HepG2 (cell line): ENCODE measurements around the gene AUTS2. TPM values are rescaled to one million over a fixed set of nuclear protein-coding genes. Genes with fewer than 3 reads are reported as not detected.

ENCODE experiments used
- ATAC-seq: fragments of 200-7000 bp; cut with Tn5 transposase; 3 replicates; pipeline ENCODE4 v1.9.1; 2020; ENCODE audit warnings: mild to moderate bottlenecking, moderate library complexity
- BruUV-seq: library from RNA; stranded (reverse); fragments of 400-500 nt; replicated peaks from 2 replicates; lab custom pipeline; 2021; lab: Mats Ljungman, UMichigan
- CTCF ChIA-PET: fragments of 300-600 bp; formaldehyde crosslinking; extraction: SDS; loops from one replicate; lab custom pipeline; 2021; ENCODE audit warnings: low total read pairs, inconsistent platforms, low intra/inter-chr PET ratio; lab: Yijun Ruan, JAX
- POLR2A ChIA-PET: fragments of 350-600 bp; sonication (Branson Sonifier 250); formaldehyde crosslinking; loops from one replicate; lab custom pipeline; 2020; ENCODE audit warnings: antibody characterized with exemption, inconsistent platforms; lab: Yijun Ruan, JAX
- DNase-seq: peaks from one replicate; pipeline ENCODE4 v3.0.0-alpha.2; 2015; ENCODE audit warnings: low spot score
- FAIRE-seq: peaks from 3 replicates; lab custom pipeline; 2011; peaks lifted over from hg19 to GRCh38; lab: Jason Lieb, UNC
- H2AFZ ChIP-seq: one replicate; pipeline ENCODE4 v1.6.1; 2011; ENCODE audit warnings: low read length, inconsistent platforms
- H3K27ac ChIP-seq: fragments of 300-600 bp; 3 replicates; pipeline ENCODE4 v1.8.0; 2011; ENCODE audit warnings: mixed run types, mild to moderate bottlenecking, mixed read lengths, low read length, inconsistent platforms; ENCODE audit not compliant: insufficient read depth; ENCODE audit errors: extremely low read length
- H3K27me3 ChIP-seq, 2 experiments: fragments of 200-600 bp in 1 of 2; 2 replicates in 1 of 2; 3 replicates in 1 of 2; pipeline versions ENCODE4 v1.6.0 to v1.8.0; 2011; ENCODE audit warnings: low read length in 2 of 2, mild to moderate bottlenecking in 2 of 2, moderate library complexity in 2 of 2, inconsistent platforms in 1 of 2; ENCODE audit not compliant: insufficient read depth in 2 of 2, control insufficient read depth in 1 of 2
- H3K36me3 ChIP-seq, 2 experiments: fragments of 200-600 bp in 1 of 2; replicated peaks in 1 of 2; 2 replicates in 1 of 2; 3 replicates in 1 of 2; pipeline versions ENCODE4 v1.5.1 to v1.8.0; 2011; ENCODE audit warnings: low read length in 2 of 2, inconsistent platforms in 1 of 2; ENCODE audit not compliant: insufficient read depth in 2 of 2, control insufficient read depth in 1 of 2
- H3K4me1 ChIP-seq: 2 replicates; pipeline ENCODE4 v1.5.1; 2012; ENCODE audit warnings: low read length, inconsistent platforms; ENCODE audit not compliant: insufficient read depth
- H3K4me2 ChIP-seq: 2 replicates; pipeline ENCODE4 v1.6.0; 2011; ENCODE audit warnings: low read depth, low read length, inconsistent platforms
- H3K4me3 ChIP-seq, 3 experiments: fragments of 200-600 bp in 1 of 3; sonication (generic), shearing (Covaris generic) in 1 of 3; replicated peaks in 1 of 3; 2 replicates each; pipeline ENCODE4 v1.5.1; 2011 to 2016; ENCODE audit warnings: low read length in 3 of 3, inconsistent platforms in 2 of 3, low read depth in 2 of 3, mild to moderate bottlenecking in 2 of 3, control low read depth in 1 of 3, mixed read lengths in 1 of 3; ENCODE audit not compliant: insufficient read depth in 1 of 3
- H3K79me2 ChIP-seq: one replicate; pipeline ENCODE4 v1.6.1; 2011; ENCODE audit warnings: low read length, inconsistent platforms; ENCODE audit not compliant: insufficient read depth
- H3K9ac ChIP-seq: 2 replicates; pipeline ENCODE4 v1.6.0; 2011; ENCODE audit warnings: mild to moderate bottlenecking, low read depth, low read length, inconsistent platforms; ENCODE audit not compliant: insufficient read depth
- H3K9me3 ChIP-seq: 2 replicates; pipeline ENCODE4 v1.5.1; 2012; ENCODE audit warnings: mild to moderate bottlenecking, low read length
- H4K20me1 ChIP-seq: 2 replicates; pipeline ENCODE4 v1.6.0; 2011; ENCODE audit warnings: inconsistent platforms, mild to moderate bottlenecking, low read length, moderate library complexity; ENCODE audit not compliant: insufficient read depth
- CEBPG ChIP-seq: IDR thresholded peaks from 2 replicates; pipeline ENCODE4 v1.6.1; 2016
- CERS6 ChIP-seq: sonication (generic); formaldehyde crosslinking; IDR thresholded peaks from 2 replicates; pipeline ENCODE4 v1.5.0; 2020; ENCODE audit warnings: missing genetic modification reagents
- HES4 ChIP-seq: sonication (generic); formaldehyde crosslinking; IDR thresholded peaks from 2 replicates; pipeline ENCODE4 v1.9.0; 2021; ENCODE audit warnings: mild to moderate bottlenecking, missing genetic modification reagents, borderline replicate concordance
- IKZF4 ChIP-seq: sonication (generic); formaldehyde crosslinking; IDR thresholded peaks from 2 replicates; pipeline ENCODE4 v1.5.1; 2020; ENCODE audit warnings: borderline replicate concordance, mild to moderate bottlenecking, low read depth, missing genetic modification reagents; ENCODE audit errors: not compliant biosample characterization
- MYNN ChIP-seq: sonication (generic); formaldehyde crosslinking; IDR thresholded peaks from 2 replicates; pipeline ENCODE4 v1.4.0; 2020; ENCODE audit warnings: mild to moderate bottlenecking, low read depth, missing genetic modification reagents
- PRDM15 ChIP-seq: sonication (generic); formaldehyde crosslinking; IDR thresholded peaks from 2 replicates; pipeline ENCODE4 v1.4.0; 2020; ENCODE audit warnings: missing genetic modification reagents
- SCMH1 ChIP-seq: sonication (generic); formaldehyde crosslinking; IDR thresholded peaks from 2 replicates; pipeline ENCODE4 v1.9.0; 2021; ENCODE audit warnings: missing genetic modification reagents, mild to moderate bottlenecking, borderline replicate concordance
- SP5 ChIP-seq: IDR thresholded peaks from 2 replicates; pipeline ENCODE4 v1.6.1; 2016; ENCODE audit warnings: low read depth, borderline replicate concordance
- ZBTB8A ChIP-seq: sonication (generic); formaldehyde crosslinking; IDR thresholded peaks from 2 replicates; pipeline ENCODE4 v1.4.0; 2020; ENCODE audit warnings: mild to moderate bottlenecking, low read depth, missing genetic modification reagents, borderline replicate concordance
- ZNF251 ChIP-seq: sonication (generic); formaldehyde crosslinking; IDR thresholded peaks from 2 replicates; pipeline ENCODE4 v1.9.0; 2021; ENCODE audit warnings: mild to moderate bottlenecking, missing genetic modification reagents
- ZNF326 ChIP-seq: sonication (generic); formaldehyde crosslinking; IDR thresholded peaks from 2 replicates; pipeline ENCODE4 v1.4.0; 2020; ENCODE audit warnings: missing genetic modification reagents, borderline replicate concordance
- ZNF33B ChIP-seq: sonication (generic); formaldehyde crosslinking; IDR thresholded peaks from 2 replicates; pipeline ENCODE4 v1.5.1; 2020; ENCODE audit warnings: mild to moderate bottlenecking, missing genetic modification reagents
- WGBS: methylation state at CpG from one replicate; pipeline ENCODE4 v1.1.6; 2017; ENCODE audit warnings: low lambda C conversion rate; 5-methylcytosine and 5-hydroxymethylcytosine counted together
- in situ Hi-C: cut with HindIII; loops from 2 replicates; pipeline ENCODE4 v1.10.0; 2017; ENCODE audit warnings: low pct_unique_long_range_greater_than_20kb; ENCODE audit not compliant: extremely low pct_ligation_motif_present
- intact Hi-C: fragments of 100-400 bp; cut with micrococcal nuclease; formaldehyde crosslinking; loops from one replicate; pipeline ENCODE4 v1.10.0; 2022; ENCODE audit not compliant: unreplicated experiment
- polyA plus RNA-seq, 8 experiments: library from polyadenylated mRNA; depleted of rRNA in 3 of 8; stranded (reverse) in 7 of 8; unstranded in 1 of 8; fragments of >200 nt; fragmentation: Illumina TruSeq in 4 of 8; extraction: Trizol in 4 of 8; gene quantifications; 2 replicates each; pipeline versions ENCODE4 v1.2.1 to v1.2.3, GENCODE V29; 2011 to 2016; ENCODE audit warnings: low read depth in 4 of 8, missing spikeins in 1 of 8, mixed read lengths in 1 of 8; ENCODE audit not compliant: insufficient read depth in 1 of 8
- total RNA-seq, 5 experiments: library from RNA; depleted of rRNA; stranded (reverse); fragments of >200 nt; fragmentation: Illumina TruSeq; extraction: Trizol; gene quantifications; 2 replicates each; pipeline ENCODE4 v1.2.3, GENCODE V29; 2016; ENCODE audit warnings: low read depth in 1 of 5

AUTS2 gene
- total and polyA plus RNA-seq, 2 of the 13 experiments (the other 11 are each of a cell fraction or from before 2014, with no cell fraction given) = 0.38 TPM; not detected in 1

GRCh38 chr7:70178211-70178610 lies 579.9 kb downstream of the AUTS2 start (continued):
- no peak for TF ChIP-seq CERS6 (CRISPR knock-in tag)
- TF ChIP-seq CEBPG (CRISPR knock-in tag) = no peak

GRCh38 chr7:70178787-70179186 lies 580.5 kb downstream of the AUTS2 start:
- ATAC-seq (no peak), DNase-seq (no peak), FAIRE-seq (no peak)
- 0% methylated on average over 2 of the region's 2 CpGs for WGBS
- no peaks in the 10 kb centered on the region for H3K9me3 ChIP-seq
- H4K20me1 ChIP-seq = no peaks in the 10 kb centered on the region
- H3K4me2 ChIP-seq = no peak overlapping the region
- ChIA-PET CTCF (no interaction called here), POLR2A (no interaction called here)
- H3K27me3 ChIP-seq = no peaks in the 10 kb centered on the region
- TF ChIP-seq HES4 (CRISPR knock-in tag) = no peak
- TF ChIP-seq ZBTB8A (CRISPR knock-in tag) = no peak
- H3K36me3 ChIP-seq = no peaks in the 10 kb centered on the region
- no peak overlapping the region for H3K9ac ChIP-seq
- no peak overlapping the region for H3K4me3 ChIP-seq
- intact Hi-C loops (no loop called here), in situ Hi-C loops (no loop called here)
- no TSS peak for BruUV-seq
- H3K4me1 ChIP-seq = no peaks in the 10 kb centered on the region
- H2AFZ ChIP-seq = no peak overlapping the region
- no peak overlapping the region for H3K27ac ChIP-seq
- no peaks in the 10 kb centered on the region for H3K79me2 ChIP-seq

GRCh38 chr7:70182521-70182920 lies 584.2 kb downstream of the AUTS2 start:
- 0% methylated on average over 2 of the region's 4 CpGs for WGBS
- POLR2A ChIA-PET = no interaction called here
- Histone ChIP-seq H3K4me1 (no peaks in the 10 kb centered on the region), H3K27me3 (no peaks in the 10 kb centered on the region), H3K9me3 (no peaks in the 10 kb centered on the region), H3K79me2 (no peaks in the 10 kb centered on the region), H3K9ac (no peak overlapping the region)
- no peak for ATAC-seq
- TF ChIP-seq ZNF326 (no peak), IKZF4 (no peak), ZNF251 (CRISPR knock-in tag) (no peak), PRDM15 (CRISPR knock-in tag) (no peak), ZNF33B (CRISPR knock-in tag) (no peak), MYNN (no peak), SCMH1 (CRISPR knock-in tag) (no peak), SP5 (no peak)
- TF ChIP-seq, all 625 proteins: peak for 0
- Histone ChIP-seq H3K27ac (no peak overlapping the region), H3K4me3 (no peak overlapping the region), H2AFZ (no peak overlapping the region), H4K20me1 (no peaks in the 10 kb centered on the region), H3K4me2 (no peak overlapping the region), H3K36me3 (no peaks in the 10 kb centered on the region)
- no peak for FAIRE-seq
- DNase-seq = no peak
- CTCF ChIA-PET = no interaction called here
- intact Hi-C loops = no loop called here
- in situ Hi-C loops = no loop called here
- no TSS peak for BruUV-seq
